ENCODE measurements around the gene AVPI1.

DNA sequence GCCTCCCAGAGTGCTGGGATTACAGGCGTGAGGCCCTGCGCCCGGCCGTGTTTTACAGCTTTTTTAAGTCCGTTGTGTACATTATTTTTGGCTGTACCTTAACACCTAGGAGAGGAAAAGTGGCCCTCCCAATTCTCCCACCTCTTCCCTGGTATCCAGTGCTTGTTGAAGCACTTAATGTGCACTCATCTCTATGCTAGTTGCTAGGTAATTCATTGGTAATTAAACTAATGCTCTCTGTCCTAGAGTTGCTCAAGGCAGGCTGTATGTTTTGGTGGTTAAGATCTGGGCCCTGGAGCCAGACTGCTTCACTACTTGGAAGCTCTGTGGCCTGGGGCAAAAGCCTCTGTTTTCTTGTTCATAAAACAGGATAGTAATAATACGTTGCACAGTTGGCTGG, 19.6 kb downstream of the AVPI1 start:
- TF ChIP-seq, protein P1, sequence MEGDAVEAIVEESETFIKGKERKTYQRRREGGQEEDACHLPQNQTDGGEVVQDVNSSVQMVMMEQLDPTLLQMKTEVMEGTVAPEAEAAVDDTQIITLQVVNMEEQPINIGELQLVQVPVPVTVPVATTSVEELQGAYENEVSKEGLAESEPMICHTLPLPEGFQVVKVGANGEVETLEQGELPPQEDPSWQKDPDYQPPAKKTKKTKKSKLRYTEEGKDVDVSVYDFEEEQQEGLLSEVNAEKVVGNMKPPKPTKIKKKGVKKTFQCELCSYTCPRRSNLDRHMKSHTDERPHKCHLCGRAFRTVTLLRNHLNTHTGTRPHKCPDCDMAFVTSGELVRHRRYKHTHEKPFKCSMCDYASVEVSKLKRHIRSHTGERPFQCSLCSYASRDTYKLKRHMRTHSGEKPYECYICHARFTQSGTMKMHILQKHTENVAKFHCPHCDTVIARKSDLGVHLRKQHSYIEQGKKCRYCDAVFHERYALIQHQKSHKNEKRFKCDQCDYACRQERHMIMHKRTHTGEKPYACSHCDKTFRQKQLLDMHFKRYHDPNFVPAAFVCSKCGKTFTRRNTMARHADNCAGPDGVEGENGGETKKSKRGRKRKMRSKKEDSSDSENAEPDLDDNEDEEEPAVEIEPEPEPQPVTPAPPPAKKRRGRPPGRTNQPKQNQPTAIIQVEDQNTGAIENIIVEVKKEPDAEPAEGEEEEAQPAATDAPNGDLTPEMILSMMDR (IDR thresholded peaks at IDR 0.05): no peak
- TF ChIP-seq POLR2A (IDR thresholded peaks at IDR 0.05): no peak
- TF ChIP-seq EP300 (IDR thresholded peaks at IDR 0.05): no peak

All from tibial nerve (tissue), 4 donors.